Endodermal cell (in vitro differentiated cells): ENCODE measurements around the gene FILIP1. TPM values are rescaled to one million over a fixed set of nuclear protein-coding genes. Genes with fewer than 3 reads are reported as not detected.

Experiments
- DNase-seq: peaks from one replicate; pipeline ENCODE4 v3.0.0-alpha.2; 2017
- H3K27ac ChIP-seq: 2 replicates; pipeline ENCODE4 v1.5.1; 2013; ENCODE audit warnings: mild to moderate bottlenecking, low read depth, low read length, moderate library complexity
- H3K27me3 ChIP-seq: 2 replicates; pipeline ENCODE4 v1.6.1; 2013; ENCODE audit warnings: mild to moderate bottlenecking, low read length, moderate library complexity; ENCODE audit not compliant: insufficient read depth, control insufficient read depth, poor library complexity, severe bottlenecking
- H3K36me3 ChIP-seq: 2 replicates; pipeline ENCODE4 v1.7.0; 2013; ENCODE audit warnings: mild to moderate bottlenecking, low read length, moderate library complexity; ENCODE audit not compliant: control insufficient read depth, insufficient read depth
- H3K4me1 ChIP-seq: one replicate; pipeline ENCODE4 v1.7.0; 2013; ENCODE audit warnings: low read length; ENCODE audit not compliant: control insufficient read depth, insufficient read depth
- H3K4me3 ChIP-seq: 2 replicates; pipeline ENCODE4 v1.5.1; 2013; ENCODE audit warnings: mild to moderate bottlenecking, low read length, moderate library complexity
- H3K9ac ChIP-seq: 2 replicates; pipeline ENCODE4 v1.6.1; 2013; ENCODE audit warnings: mild to moderate bottlenecking, low read length, moderate library complexity; ENCODE audit not compliant: poor library complexity, severe bottlenecking; ENCODE audit errors: extremely low read depth
- H3K9me3 ChIP-seq: 2 replicates; pipeline ENCODE4 v1.6.1; 2013; ENCODE audit warnings: mild to moderate bottlenecking, low read length, moderate library complexity; ENCODE audit not compliant: control insufficient read depth
- H3K27ac Mint-ChIP-seq: 2 replicates; pipeline ENCODE4 v1.8.0; 2020; ENCODE audit warnings: mixed read lengths
- H3K27me3 Mint-ChIP-seq: 2 replicates; pipeline ENCODE4 v1.8.0; 2021; ENCODE audit warnings: mild to moderate bottlenecking, mixed read lengths; ENCODE audit not compliant: insufficient read depth
- H3K36me3 Mint-ChIP-seq: 2 replicates; pipeline ENCODE4 v1.8.0; 2020; ENCODE audit warnings: low read depth, mixed read lengths
- H3K4me1 Mint-ChIP-seq: 2 replicates; pipeline ENCODE4 v1.8.0; 2020; ENCODE audit warnings: mixed read lengths
- H3K4me3 Mint-ChIP-seq: 2 replicates; pipeline ENCODE4 v1.8.0; 2020; ENCODE audit warnings: mild to moderate bottlenecking, moderate library complexity, mixed read lengths
- H3K9me3 Mint-ChIP-seq: 2 replicates; pipeline ENCODE4 v1.8.0; 2020; ENCODE audit warnings: mild to moderate bottlenecking, mixed read lengths
- CTCF ChIP-seq: fragments of 200-600 bp; sonication (generic); conservative IDR thresholded peaks from 2 replicates; pipeline ENCODE4 v1.5.0; 2021; ENCODE audit warnings: antibody characterized with exemption, mild to moderate bottlenecking
- WGBS, 2 experiments: methylation state at CpG; one replicate each; pipeline versions ENCODE4 v1.1.5 to v1.1.7; 2013; ENCODE audit warnings: missing lambda C conversion rate in 2 of 2, mixed read lengths in 1 of 2; ENCODE audit not compliant: insufficient coverage in 1 of 2, insufficient read length in 1 of 2; 5-methylcytosine and 5-hydroxymethylcytosine counted together
- total RNA-seq, 2 donors: library from RNA; stranded (reverse); fragmentation: NEBNext Ultra II Directional in 1 of 2; extraction: Animal tissue kit (Norgen Biotek cat#: 25700) in 1 of 2; gene quantifications; 2 replicates in 1 of 2; 3 replicates in 1 of 2; pipeline ENCODE4 v1.2.1, GENCODE V29; 2021

The FILIP1 gene
- total RNA-seq, 2 donors from 2014 or later: 0.35 TPM

- peaks cover 6% of the 10 kb centered on the region for H3K36me3 Mint-ChIP-seq
- H3K9me3 Mint-ChIP-seq: peaks cover 3% of the 10 kb centered on the region
- Histone ChIP-seq H3K9ac (no peak overlapping the region), H3K4me1 (peaks cover 7% of the 10 kb centered on the region), H3K4me3 (no peak overlapping the region), H3K27me3 (no peaks in the 10 kb centered on the region), H3K9me3 (no peaks in the 10 kb centered on the region), H3K27ac (no peak overlapping the region), H3K36me3 (no peaks in the 10 kb centered on the region)
- 80% methylated on average over 1 of the region's 1 CpG for WGBS, 2 experiments
- H3K4me1 Mint-ChIP-seq: peaks cover 58% of the 10 kb centered on the region
- TF ChIP-seq CTCF: no peak
- H3K27me3 Mint-ChIP-seq: peaks cover 2% of the 10 kb centered on the region
- no peak overlapping the region for H3K27ac Mint-ChIP-seq
- H3K4me3 Mint-ChIP-seq: no peak overlapping the region
- DNase-seq: no peak
Observed at GRCh38 chr6:75416443-75416842, 77.2 kb downstream of the FILIP1 start.

GRCh38 chr6:75415804-75416203 lies 77.8 kb downstream of the FILIP1 start:
- peaks cover 55% of the 10 kb centered on the region for H3K4me1 Mint-ChIP-seq

GRCh38 chr6:75414445-75415021 lies 79.1 kb downstream of the FILIP1 start:
- no peaks in the 10 kb centered on the region for H3K36me3 ChIP-seq
- no peaks in the 10 kb centered on the region for H3K27me3 ChIP-seq
- Mint-ChIP-seq H3K27me3 (peaks cover 2% of the 10 kb centered on the region), H3K4me3 (no peak overlapping the region), H3K9me3 (peaks cover 21% of the 10 kb centered on the region), H3K4me1 (peaks cover 55% of the 10 kb centered on the region), H3K36me3 (peaks cover 15% of the 10 kb centered on the region), H3K27ac (no peak overlapping the region)
- H3K4me3 ChIP-seq: no peak overlapping the region
- H3K4me1 ChIP-seq: peaks cover 7% of the 10 kb centered on the region
- no peak overlapping the region for H3K9ac ChIP-seq
- H3K9me3 ChIP-seq: peaks cover 14% of the 10 kb centered on the region
- no peak overlapping the region for H3K27ac ChIP-seq
- no peak for DNase-seq
- no peak for TF ChIP-seq CTCF
- 93 to 96% methylated on average over 3 to 4 of the region's 4 CpGs for WGBS, 2 experiments

More at GRCh38 chr6:75415804-75416203, 77.8 kb downstream of the FILIP1 start:
- Mint-ChIP-seq H3K36me3 (peaks cover 9% of the 10 kb centered on the region), H3K27ac (peak overlapping the region; percentile 3), H3K9me3 (peaks cover 9% of the 10 kb centered on the region), H3K4me3 (no peak overlapping the region), H3K27me3 (peaks cover 2% of the 10 kb centered on the region)
- WGBS, 2 experiments: 60 to 88% methylated on average over 1 of the region's 1 CpG
- H3K4me1 ChIP-seq: peaks cover 7% of the 10 kb centered on the region
- H3K27me3 ChIP-seq: no peaks in the 10 kb centered on the region
- H3K27ac ChIP-seq: no peak overlapping the region
- H3K36me3 ChIP-seq: no peaks in the 10 kb centered on the region
- no peak for TF ChIP-seq CTCF
- H3K9me3 ChIP-seq: peaks cover 2% of the 10 kb centered on the region
- DNase-seq: no peak
- H3K9ac ChIP-seq: no peak overlapping the region
- no peak overlapping the region for H3K4me3 ChIP-seq
